GM18909 (cell line): Measurements from ENCODE around the gene RD3L.

Source experiments
- ATAC-seq: cut with Tn5 transposase; IDR thresholded peaks from one replicate; pipeline ENCODE4 v1.9.1; 2021; ENCODE audit warnings: mild to moderate bottlenecking; ENCODE audit not compliant: unreplicated experiment, poor library complexity

The RD3L gene

DNA sequence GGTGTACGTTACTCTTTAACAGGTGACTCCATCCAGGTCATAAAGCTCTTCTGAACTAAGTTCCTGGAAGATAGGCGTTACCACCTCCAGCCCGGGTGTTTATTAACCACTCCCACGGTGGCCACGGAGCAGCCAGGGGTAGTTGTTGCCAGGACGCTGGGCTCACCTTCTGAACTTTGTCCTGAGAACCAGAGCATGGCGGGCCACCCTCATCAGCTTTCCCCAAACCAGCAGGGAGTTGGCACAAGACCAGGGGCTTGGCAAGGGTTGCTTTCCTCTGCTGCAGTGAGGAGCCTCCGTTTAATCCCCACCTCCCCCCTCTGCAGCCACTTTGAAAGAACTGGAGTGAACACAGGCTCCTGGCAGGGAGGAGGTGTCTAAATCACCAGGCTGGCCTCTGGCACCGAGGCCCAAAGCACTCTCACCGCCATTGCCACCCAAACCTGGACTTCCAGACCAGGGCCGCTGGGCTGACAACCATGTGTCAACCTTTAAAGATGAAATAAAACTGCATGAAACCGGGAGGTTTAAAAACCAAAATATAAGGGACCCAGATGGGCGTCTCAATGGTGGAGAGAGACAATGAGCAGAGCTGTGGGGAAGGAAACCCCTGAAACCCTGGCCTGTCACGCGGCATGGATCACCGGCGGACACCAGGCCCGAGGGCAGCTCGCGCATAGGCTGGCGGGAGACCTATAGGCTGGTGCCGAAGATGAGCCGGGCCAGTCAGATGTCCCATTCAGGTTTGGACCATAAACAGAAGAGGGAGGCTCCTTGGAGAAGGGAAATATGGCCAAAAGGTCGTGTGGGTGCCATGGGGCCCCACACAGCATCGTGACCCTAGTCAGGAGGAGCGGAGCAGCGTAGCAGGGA, 45.0 kb downstream of the RD3L start:
- ATAC-seq = no peak

DNA sequence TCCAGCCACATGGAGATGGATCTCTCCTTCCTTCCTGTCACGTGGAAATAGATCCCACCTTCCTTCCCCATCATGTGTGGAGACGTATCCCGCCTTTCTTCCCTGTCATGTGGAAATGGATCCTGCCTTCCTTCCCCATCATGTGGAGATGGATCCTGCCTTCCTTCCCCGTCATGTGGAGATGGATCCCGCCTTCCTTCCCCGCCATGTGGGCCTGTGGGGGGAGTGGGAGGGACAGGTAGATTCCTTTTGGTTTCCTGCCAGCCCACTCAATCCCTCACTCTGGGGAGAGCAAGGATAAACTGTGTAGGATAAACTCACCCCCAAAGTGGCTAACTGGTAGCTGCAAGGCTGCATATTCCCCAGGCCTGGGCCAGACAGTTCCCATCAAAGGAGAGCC, 45.8 kb downstream of the RD3L start:
- no peak for ATAC-seq

DNA sequence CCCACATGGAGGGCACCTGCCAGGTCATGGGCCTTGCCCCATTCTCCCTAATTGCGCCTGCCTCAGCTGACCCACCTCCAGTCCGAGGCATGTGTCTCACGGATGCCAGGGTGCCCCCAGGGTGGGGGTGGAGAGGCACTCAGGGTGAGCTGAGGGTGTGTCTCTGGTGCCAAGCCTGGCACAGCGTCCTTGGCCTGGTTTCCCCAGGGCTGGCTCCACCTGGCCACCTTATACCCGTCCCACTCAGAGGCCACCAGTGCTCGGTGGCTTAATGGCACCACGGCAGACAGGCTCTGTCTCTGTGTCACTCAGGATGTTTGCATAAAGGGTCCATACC, 47.6 kb downstream of the RD3L start:
- ATAC-seq = no peak

DNA sequence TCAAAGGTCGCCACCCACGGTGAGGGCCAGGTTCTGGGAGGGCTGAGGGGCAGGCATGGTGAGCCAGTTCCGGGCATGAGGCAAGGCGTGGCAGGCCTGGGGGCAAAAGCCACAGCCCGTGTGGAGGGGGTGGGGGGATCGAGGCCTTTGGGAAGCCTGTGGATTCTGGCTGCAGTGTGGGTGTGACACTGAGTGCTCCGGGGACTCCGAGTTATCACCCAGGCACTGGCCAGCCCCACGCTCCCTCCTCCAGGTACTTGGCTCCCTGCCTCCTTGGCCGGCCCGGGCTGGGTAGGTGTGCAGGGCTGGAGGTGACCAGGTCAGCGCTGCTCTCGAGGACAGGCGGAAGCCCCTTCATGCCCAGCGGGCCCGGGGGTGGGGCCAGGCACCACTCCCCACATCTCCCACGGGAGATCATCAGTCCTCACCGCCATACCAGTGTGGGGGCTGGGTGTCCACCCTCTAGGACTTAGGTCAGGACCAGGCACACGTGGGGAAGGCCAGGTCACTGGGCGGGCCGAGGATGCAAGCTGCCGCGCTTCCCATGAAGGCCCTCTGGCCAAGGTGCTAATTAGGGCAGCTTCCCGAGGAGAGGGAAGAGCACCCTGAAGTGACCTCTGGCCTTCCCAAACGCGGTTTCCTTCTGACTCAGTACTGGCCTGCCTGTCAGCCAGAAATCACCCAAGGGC, 48.2 kb downstream of the RD3L start:
- no peak for ATAC-seq

DNA sequence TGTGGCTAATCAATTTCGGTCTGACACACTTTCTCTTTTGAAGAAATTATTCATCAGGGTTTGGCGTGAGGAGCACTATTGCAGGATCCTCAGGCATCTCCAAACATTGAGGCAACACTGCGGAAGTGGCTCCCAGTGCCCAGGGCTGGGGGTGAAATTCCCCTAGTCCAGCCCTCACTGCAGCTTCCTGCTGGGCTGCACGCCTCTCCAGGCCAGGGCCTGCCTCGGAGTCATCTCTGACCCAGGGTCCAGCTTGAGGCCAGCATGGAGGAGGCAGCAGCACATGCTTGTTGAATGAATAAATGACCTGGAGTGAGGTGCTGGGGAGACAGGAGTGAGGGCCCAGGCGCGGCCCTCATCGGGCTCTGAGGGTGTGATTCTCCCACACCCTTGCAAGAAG, 50.1 kb downstream of the RD3L start:
- ATAC-seq = no peak

DNA sequence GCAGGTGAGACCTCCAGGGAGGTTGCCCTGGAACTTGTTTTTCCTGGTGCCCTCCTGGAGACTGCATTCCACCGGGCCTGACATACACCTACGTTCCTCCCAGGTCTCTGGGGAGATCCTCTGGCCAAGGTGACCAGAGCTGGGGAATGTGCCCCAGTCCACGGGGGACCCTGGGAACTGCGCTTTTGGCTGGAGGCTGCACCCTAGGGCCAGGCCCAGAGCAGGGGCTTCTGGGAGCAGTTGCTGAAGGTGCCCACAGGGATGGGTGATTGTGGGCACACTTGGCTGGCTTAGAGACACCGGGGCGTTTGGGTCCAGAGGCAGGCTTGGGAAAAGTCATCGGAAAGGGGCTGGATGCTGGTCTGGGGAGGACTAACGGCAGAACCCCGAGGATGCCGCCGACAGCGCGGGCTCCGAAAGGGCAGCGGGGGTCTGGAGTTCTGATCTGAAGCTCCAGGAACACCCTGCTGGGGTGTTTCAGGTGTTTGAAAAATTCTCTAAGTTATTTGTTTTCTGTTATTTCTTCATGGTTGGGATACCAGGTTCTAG, 50.6 kb downstream of the RD3L start:
- no peak for ATAC-seq

DNA sequence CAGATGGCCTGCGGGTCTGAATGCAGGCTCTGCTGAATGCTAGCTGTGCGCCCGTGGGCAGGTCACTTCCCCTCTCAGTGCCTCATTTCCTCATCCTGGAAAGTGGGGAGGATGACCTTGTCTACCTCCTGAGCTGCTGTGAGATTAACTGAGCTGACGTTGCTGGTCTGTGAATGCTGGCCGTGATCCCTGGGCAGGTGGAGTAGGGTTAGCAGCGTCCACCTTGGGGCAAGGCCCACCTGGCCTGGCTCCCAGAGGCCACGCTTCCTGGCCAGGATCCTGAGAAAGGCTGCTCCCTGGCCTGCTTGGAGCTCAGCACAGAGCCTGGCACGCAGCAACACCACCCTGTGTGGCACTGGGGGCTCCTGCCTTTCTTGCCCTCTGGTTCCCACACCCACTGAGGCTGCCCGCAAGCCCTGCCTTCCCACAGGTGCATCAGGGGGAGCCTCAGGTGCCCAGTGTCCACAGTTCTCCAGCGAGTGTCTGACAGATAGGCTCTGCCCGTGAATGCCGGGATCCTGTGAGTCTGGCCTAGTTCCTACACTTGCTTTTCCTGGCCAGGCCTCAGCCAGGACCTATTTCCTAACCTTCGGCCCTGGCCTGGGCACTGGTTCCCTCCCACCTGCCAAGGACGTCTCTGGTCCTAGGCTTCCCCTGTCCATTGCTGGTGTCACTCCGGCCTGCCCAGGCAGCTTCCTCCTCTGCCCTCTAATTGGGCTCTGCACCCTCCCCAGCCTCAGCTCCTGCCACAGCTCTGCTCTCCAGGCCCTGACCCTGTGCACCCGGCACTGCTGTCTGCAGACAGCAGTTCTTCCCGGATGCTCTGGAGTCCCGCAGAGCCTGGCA, 51.3 kb downstream of the RD3L start:
- no peak for ATAC-seq
